ENCODE measurements around the gene DCUN1D2. TPM values are rescaled to one million over a fixed set of nuclear protein-coding genes. Genes with fewer than 3 reads are reported as not detected.

DCUN1D2 gene
- total RNA-seq, 2 experiments from 2014 or later = 14.4 to 15.8 TPM

DNA sequence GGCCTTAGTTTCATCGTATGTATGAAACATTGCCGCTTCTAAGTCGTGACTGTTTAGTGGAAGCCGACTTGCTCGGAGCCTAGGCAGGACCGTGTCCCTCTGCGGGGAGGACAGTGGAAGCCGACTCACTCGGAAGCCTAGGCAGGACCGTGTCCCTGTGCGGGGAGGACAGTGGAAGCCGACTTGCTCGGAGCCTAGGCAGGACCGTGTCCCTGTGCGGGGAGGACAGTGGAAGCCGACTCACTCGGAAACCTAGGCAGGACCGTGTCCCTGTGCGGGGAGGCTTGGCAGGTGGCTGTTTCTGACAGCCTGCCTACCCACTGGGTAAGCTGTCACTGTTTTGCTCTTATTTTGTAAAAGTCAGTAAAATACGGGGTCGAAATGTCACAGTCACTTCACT lies 20.4 kb upstream of the DCUN1D2 start:
- Mint-ChIP-seq H3K36me3 (peaks cover 17% of the 10 kb centered on the region), H3K27me3 (no peaks in the 10 kb centered on the region)
- CTCF ChIA-PET = no interaction called here

DNA sequence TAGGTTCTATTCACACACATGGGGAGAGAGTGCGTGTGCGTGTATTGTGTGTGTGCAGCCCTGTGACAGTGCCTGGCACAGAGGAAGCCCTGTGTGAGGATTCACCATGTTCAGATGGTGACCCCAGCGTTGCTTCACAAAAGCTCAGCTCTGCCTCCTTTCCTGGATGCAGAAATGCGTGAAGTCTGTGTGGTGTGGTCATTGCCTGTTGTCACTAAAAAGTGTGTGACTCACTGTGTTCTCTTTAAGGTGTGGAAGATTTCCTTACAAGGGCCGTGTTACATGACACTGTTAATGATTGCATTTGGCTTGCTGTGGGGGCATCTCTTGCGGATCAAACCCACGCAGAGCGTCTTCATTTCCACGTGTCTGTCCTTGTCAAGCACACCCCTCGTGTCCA lies 19.5 kb upstream of the DCUN1D2 start:
- POLR2A ChIA-PET = no interaction called here
- H3K27me3 Mint-ChIP-seq = no peaks in the 10 kb centered on the region
- CTCF ChIA-PET = no interaction called here
- no peak overlapping the region for H3K27ac Mint-ChIP-seq
- DNase-seq = no peak
- H3K9me3 Mint-ChIP-seq = no peaks in the 10 kb centered on the region
- no peaks in the 10 kb centered on the region for H3K4me1 Mint-ChIP-seq (ENCODE audit: low read depth)
- peaks cover 21% of the 10 kb centered on the region for H3K36me3 Mint-ChIP-seq
- H3K4me3 Mint-ChIP-seq = no peak overlapping the region
- intact Hi-C loops (cut with micrococcal nuclease) = no loop called here

More for the DNA sequence above, 20.4 kb upstream of the DCUN1D2 start:
- Mint-ChIP-seq H3K9me3 (no peaks in the 10 kb centered on the region), H3K4me1 (ENCODE audit: low read depth) (no peaks in the 10 kb centered on the region), H3K27ac (no peak overlapping the region), H3K4me3 (no peak overlapping the region)
- POLR2A ChIA-PET = no interaction called here
- DNase-seq = no peak
- intact Hi-C loops (cut with micrococcal nuclease) = no loop called here

DNA sequence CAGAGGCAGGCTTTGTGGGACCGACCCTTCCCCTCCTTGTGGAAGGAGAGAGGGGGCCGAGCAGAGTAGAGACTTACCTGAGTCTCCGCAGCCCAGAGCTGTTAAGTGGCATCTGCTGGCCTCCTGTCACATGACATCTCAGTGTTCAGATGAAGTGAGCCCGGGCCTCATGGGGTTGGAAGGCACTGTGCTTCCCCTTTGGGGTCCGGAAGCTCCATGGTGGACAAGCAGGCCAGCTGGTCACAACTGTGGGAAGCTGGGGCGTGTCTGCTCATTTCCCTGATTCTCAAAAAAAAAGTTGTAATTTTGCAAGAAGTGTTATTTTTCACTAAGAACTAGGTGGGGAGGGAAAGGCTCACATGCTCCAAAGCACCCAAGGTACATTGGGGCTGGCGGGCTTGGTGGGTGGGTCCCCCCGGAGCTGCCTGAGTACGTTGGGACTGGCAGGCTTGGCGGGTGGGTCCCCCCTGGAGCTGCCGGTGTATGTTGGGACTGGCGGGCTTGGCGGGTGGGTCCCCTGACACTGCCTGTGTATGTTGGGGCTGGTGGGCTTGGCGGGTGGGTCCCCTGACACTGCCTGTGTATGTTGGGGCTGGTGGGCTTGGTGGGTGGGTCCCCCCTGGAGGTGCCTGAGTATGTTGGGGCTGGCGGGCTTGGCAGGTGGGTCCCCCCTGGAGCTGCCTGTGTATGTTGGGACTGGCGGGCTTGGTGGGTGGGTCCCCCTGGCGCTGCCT lies 18.2 kb upstream of the DCUN1D2 start:
- intact Hi-C loops (cut with micrococcal nuclease) = no loop called here
- peaks cover 24% of the 10 kb centered on the region for H3K36me3 Mint-ChIP-seq
- no peaks in the 10 kb centered on the region for H3K9me3 Mint-ChIP-seq
- POLR2A ChIA-PET = interaction anchor here (0.5 kb wide), 1 partner anchor 14 kb away, joined by 3 read pairs; no protein-coding TSS in a partner anchor
- H3K27me3 Mint-ChIP-seq = no peaks in the 10 kb centered on the region
- DNase-seq = no peak
- no peak overlapping the region for H3K27ac Mint-ChIP-seq
- CTCF ChIA-PET = interaction anchor here (0.7 kb wide), 1 partner anchor 11 kb away, joined by 4 read pairs; no protein-coding TSS in a partner anchor
- H3K4me1 Mint-ChIP-seq (ENCODE audit: low read depth) = no peaks in the 10 kb centered on the region
- no peak overlapping the region for H3K4me3 Mint-ChIP-seq

DNA sequence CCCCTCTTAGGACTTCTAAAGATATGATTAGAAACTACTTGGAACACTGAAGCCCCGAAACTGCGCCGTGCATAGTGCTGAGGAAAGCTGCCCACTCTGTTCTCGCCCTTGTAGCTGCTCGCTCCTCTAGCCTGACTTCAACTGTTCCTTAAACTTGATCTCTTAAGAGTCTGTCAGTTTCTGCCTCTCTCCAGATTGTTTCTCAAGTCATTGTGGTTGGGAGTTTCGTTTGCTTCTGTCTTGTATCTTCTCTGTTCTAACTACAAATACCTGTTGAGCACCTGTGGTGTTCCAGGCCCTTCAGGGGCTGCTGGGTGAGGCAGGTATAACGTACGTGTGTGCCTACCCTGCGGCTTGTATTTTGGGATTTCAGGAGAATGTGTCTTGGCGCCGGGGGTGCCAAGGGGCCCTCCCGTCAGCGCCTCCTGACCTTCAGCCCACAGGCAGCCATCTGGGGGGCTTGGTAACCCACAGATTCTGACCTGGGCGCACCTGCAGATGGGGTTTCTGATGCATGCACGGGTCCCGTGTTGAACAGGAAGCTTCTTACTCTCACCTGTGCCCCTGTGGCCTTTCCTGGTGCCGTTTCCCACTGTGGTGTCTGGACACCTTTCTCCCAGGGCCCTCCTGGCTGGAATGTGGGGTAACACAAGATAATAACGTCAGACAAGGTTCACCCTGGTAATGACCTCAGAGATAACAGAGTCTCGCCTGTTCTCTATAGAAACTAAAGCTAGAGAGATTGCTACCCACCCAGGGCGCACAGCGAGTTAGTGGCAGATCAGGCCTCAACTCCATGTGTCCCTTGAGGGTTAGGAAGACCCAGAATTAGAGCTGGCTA lies 17.2 kb upstream of the DCUN1D2 start:
- intact Hi-C loops (cut with micrococcal nuclease) = no loop called here
- no peaks in the 10 kb centered on the region for H3K27me3 Mint-ChIP-seq
- no peak overlapping the region for H3K4me3 Mint-ChIP-seq
- ChIA-PET CTCF (no interaction called here), POLR2A (no interaction called here)
- no peak overlapping the region for H3K27ac Mint-ChIP-seq
- no peaks in the 10 kb centered on the region for H3K9me3 Mint-ChIP-seq
- DNase-seq = no peak
- peaks cover 29% of the 10 kb centered on the region for H3K36me3 Mint-ChIP-seq
- no peaks in the 10 kb centered on the region for H3K4me1 Mint-ChIP-seq (ENCODE audit: low read depth)

DNA sequence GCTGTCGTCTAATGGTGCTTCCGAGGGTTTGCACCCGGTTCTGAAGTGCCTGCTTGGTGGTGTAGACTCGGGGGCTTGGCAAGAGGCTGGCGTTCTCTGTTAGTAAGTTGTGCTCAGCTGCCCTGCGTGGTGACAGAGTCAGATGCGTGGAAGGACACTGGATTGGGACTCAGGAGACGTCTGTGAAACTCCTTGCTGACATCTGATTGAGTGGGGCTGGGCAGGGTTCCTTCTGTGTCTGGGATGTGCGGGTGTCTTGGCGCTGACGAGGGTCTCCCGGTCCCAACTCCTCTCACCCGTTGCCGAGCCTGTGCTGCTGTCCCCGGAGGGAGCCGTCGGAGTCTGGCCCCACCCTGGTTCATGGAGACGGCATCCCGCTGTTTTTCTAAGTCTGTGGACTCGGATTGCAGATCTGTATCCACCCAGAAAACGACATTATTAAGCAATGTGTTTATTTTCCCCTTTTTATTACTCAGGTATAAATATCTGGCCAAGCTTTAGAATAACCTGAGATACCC lies 16.4 kb upstream of the DCUN1D2 start:
- POLR2A ChIA-PET = no interaction called here
- no peaks in the 10 kb centered on the region for H3K27me3 Mint-ChIP-seq

DNA sequence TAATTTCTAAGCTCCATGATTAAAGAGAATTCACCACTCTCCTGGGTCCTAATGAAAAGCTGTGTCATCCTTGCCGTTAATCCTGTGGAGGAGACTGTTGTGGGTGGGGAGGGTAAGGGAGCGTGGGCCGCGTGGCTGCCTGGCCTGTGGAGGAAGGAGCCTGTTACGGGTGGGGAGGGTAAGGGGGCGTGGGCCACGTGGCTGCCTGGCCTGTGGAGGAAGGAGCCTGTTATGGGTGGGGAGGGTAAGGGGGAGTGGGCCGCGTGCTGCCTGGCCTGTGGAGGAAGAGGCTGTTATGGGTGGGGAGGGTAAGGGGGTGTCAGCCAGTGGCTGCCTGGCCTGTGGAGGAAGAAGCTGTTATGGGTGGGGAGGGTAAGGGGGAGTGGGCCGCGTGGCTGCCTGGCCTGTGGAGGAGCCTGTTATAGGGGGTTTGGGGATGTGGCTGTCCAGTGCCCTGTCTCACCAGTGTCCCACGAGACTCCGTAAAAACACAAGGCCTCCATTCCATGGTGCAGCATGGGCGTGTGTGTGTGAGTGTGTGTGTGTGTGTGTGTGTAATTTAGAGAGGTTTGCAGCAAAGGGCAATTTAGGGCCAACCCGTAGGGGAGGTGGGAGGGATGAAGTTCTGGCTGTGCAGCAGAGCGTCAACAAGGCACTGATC lies 15.6 kb upstream of the DCUN1D2 start:
- DNase-seq = no peak
- CTCF ChIA-PET = no interaction called here
- H3K27me3 Mint-ChIP-seq = no peaks in the 10 kb centered on the region
- H3K4me3 Mint-ChIP-seq = no peak overlapping the region
- H3K36me3 Mint-ChIP-seq = peaks cover 34% of the 10 kb centered on the region
- H3K9me3 Mint-ChIP-seq = no peaks in the 10 kb centered on the region
- no peaks in the 10 kb centered on the region for H3K4me1 Mint-ChIP-seq (ENCODE audit: low read depth)
- intact Hi-C loops (cut with micrococcal nuclease) = no loop called here
- POLR2A ChIA-PET = no interaction called here
- no peak overlapping the region for H3K27ac Mint-ChIP-seq

More for the DNA sequence above, 16.4 kb upstream of the DCUN1D2 start:
- Mint-ChIP-seq H3K4me3 (no peak overlapping the region), H3K36me3 (peaks cover 29% of the 10 kb centered on the region), H3K9me3 (no peaks in the 10 kb centered on the region), H3K27ac (no peak overlapping the region), H3K4me1 (ENCODE audit: low read depth) (no peaks in the 10 kb centered on the region)
- CTCF ChIA-PET = no interaction called here
- intact Hi-C loops (cut with micrococcal nuclease) = no loop called here
- no peak for DNase-seq

DNA sequence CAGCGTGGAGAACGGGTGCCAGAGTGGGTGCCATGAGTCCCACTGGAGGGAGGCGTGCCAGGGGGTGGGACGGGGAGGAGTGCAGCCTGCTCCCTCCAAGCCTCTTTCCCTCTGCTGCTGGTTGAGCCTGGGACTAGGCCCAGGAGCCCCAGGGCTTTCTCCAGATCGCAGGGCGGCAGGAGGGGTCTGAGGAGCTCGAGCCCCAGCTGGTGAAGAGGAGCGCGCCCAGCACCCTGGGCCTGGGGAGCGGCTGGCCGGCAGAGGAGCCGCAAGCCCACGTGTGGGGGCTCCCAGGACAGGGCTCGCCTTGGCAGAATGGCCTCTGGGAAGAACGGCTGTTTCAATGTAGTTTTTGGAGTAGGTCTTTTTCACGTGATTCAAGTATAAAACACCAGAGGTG lies 12.2 kb upstream of the DCUN1D2 start:
- POLR2A ChIA-PET = no interaction called here
- no peak overlapping the region for H3K27ac Mint-ChIP-seq

DNA sequence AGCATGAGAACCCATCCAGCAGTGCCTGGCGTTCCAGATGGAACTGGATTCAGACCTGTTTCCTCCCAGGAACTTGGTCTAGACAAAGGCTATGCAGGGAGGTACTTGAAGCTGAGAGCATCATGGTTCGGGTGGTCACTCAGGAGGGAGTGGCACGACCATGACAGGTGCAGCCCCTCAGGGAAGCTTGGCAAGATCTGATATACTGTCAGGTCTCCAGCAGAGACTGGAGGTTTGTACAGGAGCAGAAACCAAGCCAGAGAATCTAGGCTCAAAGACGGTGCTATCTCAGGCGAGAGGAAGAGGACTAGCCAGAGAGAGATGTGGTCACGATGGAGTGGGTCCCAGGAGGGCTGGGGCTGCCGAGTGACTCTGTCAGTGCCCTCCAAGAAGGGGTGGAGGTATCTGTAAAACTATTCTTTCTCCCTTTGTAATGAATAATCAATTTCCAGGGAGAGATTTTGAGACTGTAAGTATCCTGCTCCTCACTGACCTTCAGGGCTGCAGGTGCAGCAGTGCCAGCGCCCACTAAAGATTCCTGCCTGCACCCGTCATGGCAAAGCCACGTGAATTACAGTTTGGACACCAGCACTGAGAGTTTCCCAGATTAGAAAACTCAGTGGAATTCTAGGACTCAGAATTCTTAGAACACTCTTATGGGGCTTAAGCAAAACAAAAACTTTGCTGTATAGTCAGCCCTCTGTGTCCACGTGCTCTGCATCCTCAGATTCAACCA lies 10.2 kb upstream of the DCUN1D2 start:
- DNase-seq = no peak
- Mint-ChIP-seq H3K27ac (no peak overlapping the region), H3K4me1 (ENCODE audit: low read depth) (peaks cover 10% of the 10 kb centered on the region), H3K9me3 (no peaks in the 10 kb centered on the region), H3K27me3 (no peaks in the 10 kb centered on the region), H3K36me3 (peaks cover 59% of the 10 kb centered on the region), H3K4me3 (no peak overlapping the region)
- ChIA-PET CTCF (no interaction called here), POLR2A (no interaction called here)
- intact Hi-C loops (cut with micrococcal nuclease) = no loop called here

More for the DNA sequence above, 12.2 kb upstream of the DCUN1D2 start:
- H3K36me3 Mint-ChIP-seq = peaks cover 51% of the 10 kb centered on the region
- H3K9me3 Mint-ChIP-seq = no peaks in the 10 kb centered on the region
- H3K27me3 Mint-ChIP-seq = no peaks in the 10 kb centered on the region
- intact Hi-C loops (cut with micrococcal nuclease) = no loop called here
- CTCF ChIA-PET = interaction anchor here (0.9 kb wide), 1 partner anchor 13 kb away, joined by 3 read pairs; no protein-coding TSS in a partner anchor
- DNase-seq = no peak
- H3K4me1 Mint-ChIP-seq (ENCODE audit: low read depth) = no peaks in the 10 kb centered on the region
- H3K4me3 Mint-ChIP-seq = no peak overlapping the region

DNA sequence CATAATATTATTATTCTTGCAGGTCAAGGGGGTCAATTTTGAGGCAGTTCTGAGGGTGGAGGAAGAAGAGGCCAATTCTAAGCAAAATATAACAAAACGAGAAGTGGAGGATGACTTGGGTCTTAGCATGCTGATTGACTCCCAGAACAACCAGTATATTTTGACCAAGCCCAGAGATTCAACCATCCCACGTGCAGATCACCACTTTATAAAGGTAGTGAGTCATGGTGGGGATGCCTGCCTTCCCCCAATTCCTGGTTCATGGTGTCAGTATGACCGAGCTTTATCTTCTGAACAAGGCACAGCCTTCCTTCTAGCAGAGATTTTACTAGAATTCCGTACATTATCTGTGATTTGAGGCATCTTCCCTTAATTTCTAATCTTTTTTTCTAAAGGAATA lies 9.4 kb upstream of the DCUN1D2 start:
- no peaks in the 10 kb centered on the region for H3K9me3 Mint-ChIP-seq
- ChIA-PET CTCF (no interaction called here), POLR2A (no interaction called here)
- H3K36me3 Mint-ChIP-seq = peaks cover 59% of the 10 kb centered on the region
- no peak for DNase-seq
- no peak overlapping the region for H3K4me3 Mint-ChIP-seq
- H3K27ac Mint-ChIP-seq = no peak overlapping the region
- H3K27me3 Mint-ChIP-seq = no peaks in the 10 kb centered on the region
- intact Hi-C loops (cut with micrococcal nuclease) = loop anchor here (10.0 kb wide), 1 partner anchor 85 kb away; the partner anchor contains the start of gene TFDP1
- H3K4me1 Mint-ChIP-seq (ENCODE audit: low read depth) = peaks cover 17% of the 10 kb centered on the region

DNA sequence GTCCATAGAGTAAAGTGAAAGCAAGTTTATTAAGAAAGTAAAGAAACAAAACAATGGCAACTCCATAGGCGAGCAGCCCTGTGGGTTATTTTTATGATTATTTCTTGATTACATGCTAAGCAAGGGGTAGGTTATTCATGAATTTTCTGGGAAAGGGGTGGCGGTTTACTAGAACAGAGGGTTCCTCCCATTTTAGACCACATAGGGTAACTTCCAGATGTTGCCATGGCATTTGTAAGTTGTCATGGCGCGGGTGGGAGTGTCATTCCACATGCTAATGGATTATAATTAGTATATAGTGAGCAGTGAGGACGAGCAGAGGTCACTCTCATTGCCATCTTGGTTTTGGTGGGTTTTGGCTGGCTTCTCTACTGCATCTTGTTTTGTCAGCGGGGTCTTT lies 8.4 kb upstream of the DCUN1D2 start:
- no peak for DNase-seq
- no peaks in the 10 kb centered on the region for H3K27me3 Mint-ChIP-seq
- CTCF ChIA-PET = no interaction called here
- peaks cover 22% of the 10 kb centered on the region for H3K4me1 Mint-ChIP-seq (ENCODE audit: low read depth)
- intact Hi-C loops (cut with micrococcal nuclease) = loop anchor here (10.0 kb wide), 1 partner anchor 86 kb away; the partner anchor contains the start of gene TFDP1
- H3K27ac Mint-ChIP-seq = no peak overlapping the region
- peaks cover 58% of the 10 kb centered on the region for H3K36me3 Mint-ChIP-seq
- POLR2A ChIA-PET = no interaction called here
- H3K9me3 Mint-ChIP-seq = no peaks in the 10 kb centered on the region
- H3K4me3 Mint-ChIP-seq = no peak overlapping the region

DNA sequence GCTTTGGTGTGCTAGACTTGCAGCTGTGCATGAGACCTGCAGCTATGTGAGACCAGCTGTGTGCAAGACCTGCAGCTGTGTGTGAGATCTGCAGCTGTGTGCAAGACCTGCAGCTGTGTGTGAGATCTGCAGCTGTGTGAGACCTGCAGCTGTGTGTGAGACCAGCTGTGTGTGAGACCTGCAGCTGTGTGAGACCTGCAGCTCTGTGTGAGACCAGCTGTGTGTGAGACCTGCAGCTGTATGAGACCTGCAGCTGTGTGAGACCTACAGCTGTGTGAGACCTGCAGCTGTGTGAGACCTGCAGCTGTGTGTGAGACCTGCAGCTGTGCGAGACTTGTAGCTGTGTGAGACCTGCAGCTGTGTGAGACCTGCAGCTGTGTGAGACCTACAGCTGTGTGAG lies 6.7 kb upstream of the DCUN1D2 start:
- H3K27ac Mint-ChIP-seq = no peak overlapping the region
- CTCF ChIA-PET = interaction anchor here (0.6 to 0.9 kb wide), 2 partner anchors 11 to 13 kb away, joined by 3 to 4 read pairs; no protein-coding TSS in a partner anchor
- DNase-seq = no peak
- no peaks in the 10 kb centered on the region for H3K9me3 Mint-ChIP-seq
- H3K4me1 Mint-ChIP-seq (ENCODE audit: low read depth) = peaks cover 38% of the 10 kb centered on the region
- peaks cover 53% of the 10 kb centered on the region for H3K36me3 Mint-ChIP-seq
- H3K27me3 Mint-ChIP-seq = no peaks in the 10 kb centered on the region
- POLR2A ChIA-PET = no interaction called here
- intact Hi-C loops (cut with micrococcal nuclease) = loop anchor here (10.0 kb wide), 1 partner anchor 88 kb away; the partner anchor contains the start of gene TFDP1
- H3K4me3 Mint-ChIP-seq = no peak overlapping the region
